ENCODE results near the gene TBC1D5. TPM values are rescaled to one million over a fixed set of nuclear protein-coding genes. Genes with fewer than 3 reads are reported as not detected.

TBC1D5 gene
- total and polyA plus RNA-seq, 2 of the 4 experiments (the other 2 are of a cell fraction) = 16.4 to 57.0 TPM

- TF ChIP-seq RCOR1 (IDR thresholded peaks at IDR 0.05; ENCODE audit: insufficient replicate concordance, low read length) (no peak), RAD21 (IDR thresholded peaks at IDR 0.05; ENCODE audit: low read length) (no peak), USF2 (IDR thresholded peaks at IDR 0.05; ENCODE audit: low read depth, low read length) (no peak), BHLHE40 (IDR thresholded peaks at IDR 0.05; ENCODE audit: low read depth, low read length) (no peak), MXI1 (IDR thresholded peaks at IDR 0.05; ENCODE audit: borderline replicate concordance, low read depth, low read length) (no peak), RFX5 (IDR thresholded peaks at IDR 0.05; ENCODE audit: low read depth, low read length) (no peak), FOS (IDR thresholded peaks at IDR 0.05; ENCODE audit: low read depth, low read length) (no peak), CHD1 (IDR thresholded peaks at IDR 0.05; ENCODE audit: low read depth, low read length) (no peak), CEBPB (IDR thresholded peaks at IDR 0.05; ENCODE audit: low read depth, low read length) (no peak), SMC3 (IDR thresholded peaks at IDR 0.05; ENCODE audit: low read depth, low read length) (no peak), POLR2A (IDR thresholded peaks at IDR 0.05; ENCODE audit: low read depth, low read length) (no peak), MAZ (IDR thresholded peaks at IDR 0.05; ENCODE audit: borderline replicate concordance, low read depth, low read length) (no peak), CTCF (conservative IDR thresholded peaks at IDR 0.05; ENCODE audit: low read depth, low read length) (no peak), MAFK (IDR thresholded peaks at IDR 0.05; ENCODE audit: low read depth, low read length) (no peak), NFE2L2 (IDR thresholded peaks at IDR 0.05; ENCODE audit: low read depth, low read length) (no peak), ELK1 (IDR thresholded peaks at IDR 0.05; ENCODE audit: borderline replicate concordance, low read depth, low read length) (no peak)
- Histone ChIP-seq H3K9ac (ENCODE audit: low read depth, low read length) (no peak overlapping the region), H3K4ac (ENCODE audit: low read depth, low read length) (no peak overlapping the region), H3K27ac (ENCODE audit: insufficient read depth, low read length) (no peak overlapping the region; the same call in 1 of the 2 replicates), H3K9me3 (ENCODE audit: control insufficient read depth, insufficient read depth, low read length) (no peaks in the 10 kb centered on the region), H3K27me3 (ENCODE audit: control insufficient read depth, insufficient read depth, low read length) (no peaks in the 10 kb centered on the region), H2BK5ac (ENCODE audit: low read depth, low read length, poor library complexity, severe bottlenecking) (no peak overlapping the region), H3K18ac (ENCODE audit: low read depth, low read length) (no peak overlapping the region), H3K4me3 (ENCODE audit: insufficient read depth, low read depth, low read length) (no peak overlapping the region), H2BK120ac (ENCODE audit: low read depth, low read length) (no peak overlapping the region), H2AK9ac (replicated peaks; ENCODE audit: low read depth, low read length, poor library complexity) (no peak overlapping the region), H3K56ac (ENCODE audit: extremely low read depth, insufficient read depth, low read length) (no peak overlapping the region), H2BK15ac (ENCODE audit: low read depth, low read length) (no peak overlapping the region), H3K4me1 (ENCODE audit: control insufficient read depth, insufficient read depth, low read length) (no peaks in the 10 kb centered on the region), H4K8ac (ENCODE audit: low read depth in 2 of 2, low read length in 2 of 2) (no peak overlapping the region), H3K23ac (ENCODE audit: low read depth, low read length) (no peak overlapping the region), H4K5ac (ENCODE audit: low read depth, low read length) (no peak overlapping the region), H2AK5ac (ENCODE audit: low read depth, low read length) (no peak overlapping the region), H3K36me3 (ENCODE audit: control insufficient read depth, insufficient read depth, low read length) (peaks cover 2% of the 10 kb centered on the region; the same call in 1 of the 2 replicates), H3K9me1 (ENCODE audit: insufficient read depth, low read length) (no peaks in the 10 kb centered on the region), H2BK20ac (ENCODE audit: low read depth, low read length) (no peak overlapping the region), H3K4me2 (ENCODE audit: low read depth, low read length) (no peak overlapping the region), H2AFZ (replicated peaks; ENCODE audit: low read length, poor library complexity) (no peak overlapping the region), H3K79me1 (ENCODE audit: low read depth in 1 of 2, low read length in 2 of 2) (no peaks in the 10 kb centered on the region), H4K91ac (ENCODE audit: insufficient read depth, low read depth, low read length) (no peak overlapping the region), H3K14ac (replicated peaks; ENCODE audit: low read depth, low read length) (no peak overlapping the region), H4K20me1 (ENCODE audit: insufficient read depth, low read length) (no peaks in the 10 kb centered on the region)
- dilution Hi-C loops (cut with HindIII; ENCODE audit: low sequenced_read_pairs, unreplicated experiment) = no loop called here
- BruUV-seq (replicated peaks) = no TSS peak
- ChIA-PET CTCF (interaction anchor here (0.6 kb wide), 1 partner anchor 19 kb away, joined by 4 read pairs; no protein-coding TSS in a partner anchor), POLR2A (ENCODE audit: unreplicated experiment) (interaction anchor here (0.7 kb wide), 1 partner anchor 10 kb away, joined by 5 read pairs; no protein-coding TSS in a partner anchor)
- whole genome bisulfite sequencing, 2 experiments (ENCODE audit: extremely low coverage in 2 of 2, insufficient read length in 1 of 2) = no CpG with 5 or more reads among the region's 1 CpG
- in situ Hi-C loops (cut with MboI; ENCODE audit: low sequenced_read_pairs) = no loop called here
- DNase-seq = peak; percentile 29
- ATAC-seq (ENCODE audit: low read depth) = peak; percentile 79
- intact Hi-C loops (cut with micrococcal nuclease) = no loop called here
Observed at GRCh38 chr3:17359911-17360310, 382.5 kb downstream of the TBC1D5 start.

Measured in IMR-90 (cell line).